ENCODE results near the gene SFRP4. TPM values are rescaled to one million over a fixed set of nuclear protein-coding genes. Genes with fewer than 3 reads are reported as not detected.

SFRP4 gene
- total and polyA plus RNA-seq, 9 of the 15 experiments (the other 6 are each of a cell fraction or from before 2014, with no cell fraction given) = not detected

- TF ChIP-seq HNRNPUL1 (IDR thresholded peaks at IDR 0.05; ENCODE audit: low read length) (no peak), POLR2B (IDR thresholded peaks at IDR 0.05; ENCODE audit: low read depth, partially characterized antibody) (no peak), ZNF740 (CRISPR knock-in tag; IDR thresholded peaks at IDR 0.05) (no peak), ZNF740 (tag; IDR thresholded peaks at IDR 0.05) (no peak), GATA2 (CRISPR knock-in tag; IDR thresholded peaks at IDR 0.05) (no peak), NFRKB (IDR thresholded peaks at IDR 0.05; ENCODE audit: low read depth) (peak; percentile 49; the same call in 1 of the 2 replicates), ZNF695 (CRISPR knock-in tag; IDR thresholded peaks at IDR 0.05) (no peak), HEY1 (CRISPR knock-in tag; IDR thresholded peaks at IDR 0.05; ENCODE audit: borderline replicate concordance) (no peak), KDM1A (IDR thresholded peaks at IDR 0.05) (0 out of 4 replicates have a peak, but pooled peaks of 1 of the 2 experiments have one; percentile 12), THRB (CRISPR knock-in tag; conservative IDR thresholded peaks at IDR 0.05) (no peak), TFAP4 (CRISPR knock-in tag; IDR thresholded peaks at IDR 0.05; ENCODE audit: borderline replicate concordance) (no peak), CBX8 (IDR thresholded peaks at IDR 0.05; ENCODE audit: borderline replicate concordance, extremely low read depth, low read depth, low read length, poor library complexity, severe bottlenecking) (no peak), EP400 (IDR thresholded peaks at IDR 0.05) (no peak), BACH1 (tag; IDR thresholded peaks at IDR 0.05) (no peak), E2F8 (IDR thresholded peaks at IDR 0.05; ENCODE audit: low read depth, partially characterized antibody) (no peak), ZFP1 (CRISPR knock-in tag; IDR thresholded peaks at IDR 0.05) (no peak), ZNF830 (CRISPR knock-in tag; IDR thresholded peaks at IDR 0.05) (no peak), MEF2D (tag; conservative IDR thresholded peaks at IDR 0.05; ENCODE audit: low read depth) (no peak), SRSF9 (IDR thresholded peaks at IDR 0.05; ENCODE audit: borderline replicate concordance, low read depth, low read length) (no peak)
Measured at GRCh38 chr7:37912756-37913155, 3.9 kb downstream of the SFRP4 start (continued).
